Tibial nerve (tissue), 4 donors: ENCODE data around the gene VMP1. TPM values are rescaled to one million over a fixed set of nuclear protein-coding genes. Genes with fewer than 3 reads are reported as not detected.
"Not testable (repeated sequence)": the region's sequence is repeated elsewhere in the genome, so short reads cannot be mapped to it uniquely, and the experiment has no call there.

Source experiments
- DNase-seq, 2 donors: peaks; one replicate each; pipeline ENCODE4 v3.0.0-alpha.2; 2019; ENCODE audit warnings: low spot score in 2 of 2
- H3K27ac ChIP-seq, 4 donors: fragments of 200-600 bp; sonication (generic) in 3 of 4; one replicate each; pipeline ENCODE4 v1.5.1; 2017 to 2019; ENCODE audit warnings: mild to moderate bottlenecking in 1 of 4
- H3K27me3 ChIP-seq, 2 donors: fragments of 200-600 bp; sonication (generic) in 1 of 2; one replicate each; pipeline versions ENCODE4 v1.5.1 to v1.6.0; 2017 to 2019
- H3K36me3 ChIP-seq, 3 donors: fragments of 200-600 bp; sonication (generic); one replicate each; pipeline ENCODE4 v1.5.1; 2018 to 2019
- H3K4me1 ChIP-seq, 4 donors: fragments of 200-600 bp; sonication (generic) in 3 of 4; one replicate each; pipeline ENCODE4 v1.5.1; 2017 to 2019
- H3K4me3 ChIP-seq, 4 donors: fragments of 200-600 bp; sonication (generic) in 3 of 4; one replicate each; pipeline ENCODE4 v1.5.1; 2017 to 2019; ENCODE audit warnings: mild to moderate bottlenecking in 1 of 4, moderate library complexity in 1 of 4
- H3K9me3 ChIP-seq, 4 donors: fragments of 200-600 bp; sonication (generic) in 3 of 4; one replicate each; pipeline ENCODE4 v1.5.1; 2017 to 2019
- CTCF ChIP-seq, 5 experiments: fragments of 200-600 bp in 3 of 5; fragments of 450-650 bp in 2 of 5; sonication (generic) in 3 of 5; IDR thresholded peaks; one replicate each; pipeline ENCODE4 v1.5.1; 2016 to 2019; ENCODE audit warnings: antibody characterized with exemption in 5 of 5, mild to moderate bottlenecking in 3 of 5, moderate library complexity in 2 of 5
- EP300 ChIP-seq, 2 donors: sonication (generic); formaldehyde crosslinking; IDR thresholded peaks; one replicate each; pipeline ENCODE4 v1.6.1; 2017; ENCODE audit warnings: antibody characterized with exemption in 2 of 2, mild to moderate bottlenecking in 1 of 2
- POLR2A ChIP-seq, 2 donors: fragments of 450-650 bp; IDR thresholded peaks; one replicate each; pipeline ENCODE4 v1.6.1; 2017; ENCODE audit warnings: antibody characterized with exemption in 2 of 2, mild to moderate bottlenecking in 2 of 2, moderate library complexity in 2 of 2
- WGBS, 2 donors: methylation state at CpG; one replicate each; pipeline ENCODE4 v1.1.5; 2018; 5-methylcytosine and 5-hydroxymethylcytosine counted together
- total RNA-seq, 4 donors: library from RNA; depleted of rRNA; stranded (reverse); fragments of >200 nt; gene quantifications; one replicate each; pipeline ENCODE4 v1.1.0, GENCODE V29; 2016

Gene VMP1
- total RNA-seq, 4 donors from 2014 or later: 113 to 427 (median 203) TPM

- DNase-seq: no peak
- Histone ChIP-seq H3K4me1 (peaks cover 0 to 47% (median 14%) of the 10 kb centered on the region in 4 donors), H3K27me3 (no peaks in the 10 kb centered on the region), H3K36me3 (peaks cover 0 to 27% (median 0%) of the 10 kb centered on the region in 3 donors), H3K4me3 (no peak overlapping the region), H3K9me3 (peaks cover 0 to 6% (median 2%) of the 10 kb centered on the region in 4 donors), H3K27ac (peak overlapping the region in 3 of 4 donors; percentile 2 to 81 (median 72))
- no peak for TF ChIP-seq EP300 (IDR thresholded peaks at IDR 0.05)
- TF ChIP-seq POLR2A (IDR thresholded peaks at IDR 0.05): no peak
- no peak for TF ChIP-seq CTCF (IDR thresholded peaks at IDR 0.05)
- WGBS, 2 donors: 45 to 48% methylated on average over 3 of the region's 3 CpGs
These were observed 48.9 kb downstream of the VMP1 start for GRCh38 chr17:59756236-59756818.

- no peak overlapping the region for H3K4me3 ChIP-seq
- peak overlapping the region in 2 of 4 donors; percentile 72 to 81 for H3K27ac ChIP-seq
- H3K4me1 ChIP-seq: peaks cover 0 to 52% (median 14%) of the 10 kb centered on the region in 4 donors
These were observed 49.6 kb downstream of the VMP1 start for GRCh38 chr17:59757043-59757442.

GRCh38 chr17:59757470-59757869 is 50.0 kb downstream of the VMP1 start:
- no peak for DNase-seq
- Histone ChIP-seq H3K9me3 (peaks cover 0 to 6% (median 2%) of the 10 kb centered on the region in 4 donors), H3K27ac (peak overlapping the region in 1 of 4 donors; percentile 40), H3K4me1 (peaks cover 0 to 54% (median 14%) of the 10 kb centered on the region in 4 donors), H3K36me3 (peaks cover 0 to 24% (median 0%) of the 10 kb centered on the region in 3 donors), H3K27me3 (no peaks in the 10 kb centered on the region), H3K4me3 (no peak overlapping the region)
- TF ChIP-seq EP300 (IDR thresholded peaks at IDR 0.05) (no peak), POLR2A (IDR thresholded peaks at IDR 0.05) (no peak), CTCF (IDR thresholded peaks at IDR 0.05) (no peak)
- WGBS, 2 donors: 73 to 91% methylated on average over 1 of the region's 1 CpG

More at GRCh38 chr17:59757043-59757442, 49.6 kb downstream of the VMP1 start:
- peaks cover 0 to 24% (median 0%) of the 10 kb centered on the region in 3 donors for H3K36me3 ChIP-seq
- peaks cover 0 to 6% (median 2%) of the 10 kb centered on the region in 4 donors for H3K9me3 ChIP-seq
- no peak for DNase-seq
- no peaks in the 10 kb centered on the region for H3K27me3 ChIP-seq
- no peak for TF ChIP-seq CTCF (IDR thresholded peaks at IDR 0.05)

- no peak for DNase-seq
- H3K27me3 ChIP-seq: no peaks in the 10 kb centered on the region
- peak overlapping the region in 1 of 4 donors; percentile 40 for H3K27ac ChIP-seq
- H3K4me1 ChIP-seq: peaks cover 0 to 54% (median 14%) of the 10 kb centered on the region in 4 donors
- H3K4me3 ChIP-seq: no peak overlapping the region
- TF ChIP-seq POLR2A (IDR thresholded peaks at IDR 0.05) (no peak), CTCF (IDR thresholded peaks at IDR 0.05) (no peak), EP300 (IDR thresholded peaks at IDR 0.05) (no peak)
- WGBS, 2 donors: 97 to 100% methylated on average over 2 of the region's 2 CpGs
- H3K9me3 ChIP-seq: peaks cover 0 to 6% (median 2%) of the 10 kb centered on the region in 4 donors
- H3K36me3 ChIP-seq: peaks cover 0 to 24% (median 0%) of the 10 kb centered on the region in 3 donors
These were observed 50.5 kb downstream of the VMP1 start for GRCh38 chr17:59757881-59758385.

- DNase-seq, H3K27me3 ChIP-seq, H3K27ac ChIP-seq, H3K4me3 ChIP-seq, H3K9me3 ChIP-seq: not testable (repeated sequence)
- 93 to 100% methylated on average over 4 of the region's 4 CpGs for WGBS, 2 donors
- peaks cover 0 to 51% (median 14%) of the 10 kb centered on the region in 4 donors for H3K4me1 ChIP-seq
- H3K36me3 ChIP-seq: peaks cover 0 to 24% (median 0%) of the 10 kb centered on the region in 3 donors
These were observed 51.7 kb downstream of the VMP1 start for GRCh38 chr17:59758998-59759651.
